OCI-LY1 (cell line): ENCODE measurements around the gene KCNJ4.

Source experiments
- H2AFZ ChIP-seq: fragments of 200-600 bp; sonication (generic), shearing (Covaris generic); 2 replicates; pipeline ENCODE4 v1.6.0; 2014; ENCODE audit warnings: antibody characterized with exemption, mild to moderate bottlenecking, low read length
- H3F3A ChIP-seq: fragments of 200-600 bp; sonication (generic), shearing (Covaris generic); 2 replicates; pipeline ENCODE4 v1.6.0; 2014; ENCODE audit warnings: mild to moderate bottlenecking, antibody characterized with exemption, low read length, moderate library complexity; ENCODE audit not compliant: insufficient read depth
- H3K27ac ChIP-seq: fragments of 200-600 bp; sonication (generic); 2 replicates; pipeline ENCODE4 v1.5.1; 2014; ENCODE audit warnings: low read length, mixed run types, mild to moderate bottlenecking, low read depth; ENCODE audit not compliant: poor library complexity, severe bottlenecking
- H3K27me3 ChIP-seq: fragments of 200-600 bp; sonication (generic); 2 replicates; pipeline ENCODE4 v1.6.0; 2014; ENCODE audit warnings: antibody characterized with exemption, mild to moderate bottlenecking, low read length, moderate library complexity; ENCODE audit not compliant: insufficient read depth
- H3K36me3 ChIP-seq: fragments of 200-600 bp; sonication (generic); 2 replicates; pipeline ENCODE4 v1.6.1; 2014; ENCODE audit warnings: mild to moderate bottlenecking, antibody characterized with exemption, low read length, moderate library complexity, mixed read lengths; ENCODE audit not compliant: insufficient read depth
- H3K4me1 ChIP-seq: fragments of 200-600 bp; sonication (generic); 2 replicates; pipeline ENCODE4 v1.5.1; 2014; ENCODE audit warnings: mild to moderate bottlenecking, low read length, moderate library complexity; ENCODE audit not compliant: insufficient read depth, severe bottlenecking
- H3K4me2 ChIP-seq: fragments of 200-600 bp; sonication (generic), shearing (Covaris generic); 2 replicates; pipeline ENCODE4 v1.6.1; 2014; ENCODE audit warnings: low read length
- H3K4me3 ChIP-seq: fragments of 200-600 bp; sonication (generic); 2 replicates; pipeline ENCODE4 v1.5.1; 2014; ENCODE audit warnings: low read length, low read depth, mild to moderate bottlenecking, mixed read lengths; ENCODE audit not compliant: poor library complexity, severe bottlenecking
- H3K79me2 ChIP-seq: fragments of 200-600 bp; shearing (Covaris generic); 2 replicates; pipeline ENCODE4 v1.6.1; 2016; ENCODE audit warnings: mixed run types, low read length, mixed read lengths; ENCODE audit not compliant: insufficient read depth
- H3K9ac ChIP-seq: fragments of 200-600 bp; sonication (generic), shearing (Covaris generic); 2 replicates; pipeline ENCODE4 v1.6.1; 2014; ENCODE audit warnings: mild to moderate bottlenecking, low read length, mixed read lengths
- H3K9me2 ChIP-seq: fragments of 200-600 bp; sonication (generic), shearing (Covaris generic); 2 replicates; pipeline ENCODE4 v1.6.1; 2014; ENCODE audit warnings: low read depth, mild to moderate bottlenecking, low read length, mixed read lengths
- H3K9me3 ChIP-seq: fragments of 200-600 bp; shearing (Covaris generic); 2 replicates; pipeline ENCODE4 v1.6.1; 2014; ENCODE audit warnings: low read length, mixed read lengths
- H4K20me1 ChIP-seq: fragments of 200-600 bp; sonication (generic), shearing (Covaris generic); 2 replicates; pipeline ENCODE4 v1.6.0; 2016; ENCODE audit warnings: mild to moderate bottlenecking, low read length; ENCODE audit not compliant: insufficient read depth
- CTCF ChIP-seq: fragments of 200-600 bp; sonication (generic), shearing (Covaris generic); IDR thresholded peaks from 2 replicates; pipeline ENCODE4 v1.5.1; 2017; ENCODE audit warnings: mild to moderate bottlenecking, antibody characterized with exemption, low read length, moderate library complexity, mixed read lengths
- EZH2 ChIP-seq: fragments of 200-600 bp; sonication (generic), shearing (Covaris generic); IDR thresholded peaks from 2 replicates; pipeline ENCODE4 v1.8.0; 2017; ENCODE audit warnings: borderline replicate concordance, mixed run types, mild to moderate bottlenecking, antibody characterized with exemption, low read length, moderate library complexity, mixed read lengths

KCNJ4 gene

GRCh38 chr22:38443628-38444521 is 11.1 kb downstream of the KCNJ4 start:
- H3K27me3 ChIP-seq, result peaks cover 9% of the 10 kb centered on the region
- no peak overlapping the region for H3K4me2 ChIP-seq
- no peaks in the 10 kb centered on the region for H3F3A ChIP-seq
- H3K9me3 ChIP-seq, result no peaks in the 10 kb centered on the region
- no peak for TF ChIP-seq CTCF
- no peak for TF ChIP-seq EZH2
- H3K36me3 ChIP-seq, result no peaks in the 10 kb centered on the region
- no peaks in the 10 kb centered on the region for H3K4me1 ChIP-seq
- H3K27ac ChIP-seq, result no peak overlapping the region
- no peak overlapping the region for H3K4me3 ChIP-seq
- no peaks in the 10 kb centered on the region for H3K9me2 ChIP-seq
- no peak overlapping the region for H2AFZ ChIP-seq
- no peak overlapping the region for H3K9ac ChIP-seq
- no peaks in the 10 kb centered on the region for H3K79me2 ChIP-seq
- no peaks in the 10 kb centered on the region for H4K20me1 ChIP-seq

- Histone ChIP-seq H3K9ac (no peak overlapping the region), H3K4me3 (no peak overlapping the region), H3K9me2 (no peaks in the 10 kb centered on the region), H4K20me1 (no peaks in the 10 kb centered on the region), H2AFZ (no peak overlapping the region), H3K36me3 (no peaks in the 10 kb centered on the region), H3K79me2 (no peaks in the 10 kb centered on the region), H3F3A (no peaks in the 10 kb centered on the region), H3K27me3 (peaks cover 9% of the 10 kb centered on the region), H3K4me1 (no peaks in the 10 kb centered on the region), H3K4me2 (no peak overlapping the region), H3K9me3 (no peaks in the 10 kb centered on the region), H3K27ac (no peak overlapping the region)
- TF ChIP-seq EZH2, result no peak
- no peak for TF ChIP-seq CTCF
These were observed 11.9 kb downstream of the KCNJ4 start for GRCh38 chr22:38442967-38443627.

GRCh38 chr22:38441620-38442287 is 13.2 kb downstream of the KCNJ4 start:
- no peaks in the 10 kb centered on the region for H3K4me1 ChIP-seq
- no peak overlapping the region for H3K9ac ChIP-seq
- H3K9me3 ChIP-seq, result no peaks in the 10 kb centered on the region
- no peak overlapping the region for H2AFZ ChIP-seq
- TF ChIP-seq EZH2 (no peak), CTCF (no peak)
- no peaks in the 10 kb centered on the region for H3K9me2 ChIP-seq
- H3K36me3 ChIP-seq, result no peaks in the 10 kb centered on the region
- H3K27ac ChIP-seq, result no peak overlapping the region
- H3F3A ChIP-seq, result no peaks in the 10 kb centered on the region
- H3K4me2 ChIP-seq, result no peak overlapping the region
- H4K20me1 ChIP-seq, result no peaks in the 10 kb centered on the region
- H3K27me3 ChIP-seq, result peaks cover 5% of the 10 kb centered on the region
- H3K4me3 ChIP-seq, result no peak overlapping the region
- H3K79me2 ChIP-seq, result no peaks in the 10 kb centered on the region
